NCI-H146 (cell line): ENCODE measurements around the gene TSPAN10.
"Not testable (repeated sequence)": the region's sequence is repeated elsewhere in the genome, so short reads cannot be mapped to it uniquely, and the experiment has no call there.

Experiments used
- DNase-seq: peaks from one replicate; lab custom pipeline; 2025; lab: John Stamatoyannopoulos, UW

The TSPAN10 gene

DNA sequence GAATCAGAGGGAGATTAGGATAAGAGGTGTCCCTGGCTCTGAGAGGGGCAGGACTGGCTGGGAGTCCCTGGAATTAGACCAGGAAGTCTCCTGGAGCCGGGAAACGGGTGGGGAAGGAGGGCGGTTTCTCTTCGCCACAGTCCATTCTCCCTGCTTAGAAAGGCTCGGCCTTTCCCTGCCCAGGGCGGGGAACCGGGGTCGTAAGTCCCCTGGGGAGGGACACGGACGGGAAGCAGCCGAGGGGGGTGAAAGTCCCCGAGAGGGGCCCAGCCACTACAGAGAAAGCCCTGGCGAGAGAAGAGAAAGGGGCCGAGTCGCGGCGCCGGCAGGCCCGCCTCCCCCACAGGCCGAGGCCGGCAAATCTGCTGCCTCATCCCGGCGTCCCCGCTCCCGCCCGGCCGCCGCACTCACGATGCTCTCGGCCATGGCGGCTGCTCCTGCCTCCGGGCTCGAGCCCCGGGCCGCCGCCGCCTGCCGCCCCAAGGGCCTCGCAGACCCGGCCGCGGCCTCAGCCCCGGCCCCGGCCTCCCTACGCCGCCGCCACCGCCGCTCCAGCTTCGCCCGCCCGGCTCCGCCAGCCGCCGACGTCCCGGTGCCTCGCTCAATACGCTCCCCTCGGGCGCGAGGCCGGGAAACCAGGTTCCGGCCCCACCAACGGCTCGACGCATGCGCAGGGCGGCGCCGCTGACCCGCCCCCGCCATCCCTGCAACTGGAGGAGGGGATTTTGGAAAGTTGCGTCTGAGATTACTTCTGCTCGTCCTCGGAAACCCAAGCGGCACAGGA is at the start of gene TSPAN10, which contains the start of gene NPLOC4:
Gene TSPAN10 (plus strand): TSS at position 692 of the 784 bp plus-strand sequence. CDS start 5,217 bp downstream, outside the sequence.
Gene NPLOC4 (minus strand): TSS at position 608 of the 784 bp plus-strand sequence. CDS start 182 bp downstream, at position 426.
- DNase-seq, result peak; percentile 76

DNA sequence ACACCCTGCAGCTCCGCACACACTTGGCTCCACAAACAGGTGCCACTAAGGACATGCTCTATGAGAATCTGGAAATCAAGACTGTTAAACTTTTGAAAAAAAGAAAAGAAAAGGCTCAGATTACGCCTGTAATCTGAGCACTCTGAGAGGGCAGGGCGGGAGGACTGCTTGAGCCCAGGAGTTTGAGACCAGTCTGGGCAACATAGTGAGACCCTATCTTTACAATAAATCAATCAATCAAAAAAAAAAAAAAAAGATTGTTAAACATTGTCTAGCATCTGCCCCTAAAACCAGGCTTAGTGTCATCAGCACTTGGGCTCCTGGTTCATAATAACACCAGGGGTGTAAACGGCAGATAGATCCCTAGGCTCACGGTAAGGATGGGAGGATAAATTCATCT is 47.4 kb upstream of the TSPAN10 start:
- no peak for DNase-seq

DNA sequence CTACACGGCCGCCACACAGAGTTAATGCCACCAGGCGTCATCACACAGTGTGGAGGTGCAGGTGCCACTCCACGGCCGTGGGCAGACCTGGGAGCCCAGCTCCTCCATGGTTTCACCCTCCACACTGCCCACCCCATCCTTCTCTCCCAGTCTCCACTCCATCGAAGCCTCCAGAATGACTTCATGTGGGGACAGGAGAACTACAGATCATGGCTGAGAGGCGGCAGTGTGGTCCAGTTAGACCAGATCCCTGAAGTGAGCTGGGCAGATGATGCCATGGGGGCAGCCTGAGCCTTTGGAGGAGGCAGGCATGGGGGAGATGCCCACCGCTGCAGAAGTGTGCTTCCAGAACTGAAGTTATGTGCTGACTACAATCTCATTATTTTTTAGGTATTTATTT is 46.9 kb upstream of the TSPAN10 start:
- DNase-seq, result no peak

DNA sequence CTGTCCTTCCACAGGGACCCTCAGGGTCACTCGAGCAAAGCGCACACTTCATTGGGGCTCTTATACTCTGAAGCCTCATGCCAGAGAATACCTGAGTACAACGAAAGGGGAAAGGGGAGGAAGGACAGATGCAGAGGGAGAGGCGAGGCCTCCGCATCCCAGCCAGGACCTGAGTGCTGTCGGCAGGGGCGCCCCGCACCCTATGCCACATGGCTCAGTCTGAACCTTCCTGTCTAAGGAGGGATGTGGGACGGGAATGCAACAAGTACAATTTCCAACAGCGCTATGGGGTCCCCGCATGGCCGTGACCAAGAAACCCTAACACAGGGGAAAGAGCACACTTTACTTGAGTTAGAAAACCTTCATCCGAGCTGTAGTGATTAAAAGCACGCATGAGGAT is 45.0 kb upstream of the TSPAN10 start:
- no peak for DNase-seq

DNA sequence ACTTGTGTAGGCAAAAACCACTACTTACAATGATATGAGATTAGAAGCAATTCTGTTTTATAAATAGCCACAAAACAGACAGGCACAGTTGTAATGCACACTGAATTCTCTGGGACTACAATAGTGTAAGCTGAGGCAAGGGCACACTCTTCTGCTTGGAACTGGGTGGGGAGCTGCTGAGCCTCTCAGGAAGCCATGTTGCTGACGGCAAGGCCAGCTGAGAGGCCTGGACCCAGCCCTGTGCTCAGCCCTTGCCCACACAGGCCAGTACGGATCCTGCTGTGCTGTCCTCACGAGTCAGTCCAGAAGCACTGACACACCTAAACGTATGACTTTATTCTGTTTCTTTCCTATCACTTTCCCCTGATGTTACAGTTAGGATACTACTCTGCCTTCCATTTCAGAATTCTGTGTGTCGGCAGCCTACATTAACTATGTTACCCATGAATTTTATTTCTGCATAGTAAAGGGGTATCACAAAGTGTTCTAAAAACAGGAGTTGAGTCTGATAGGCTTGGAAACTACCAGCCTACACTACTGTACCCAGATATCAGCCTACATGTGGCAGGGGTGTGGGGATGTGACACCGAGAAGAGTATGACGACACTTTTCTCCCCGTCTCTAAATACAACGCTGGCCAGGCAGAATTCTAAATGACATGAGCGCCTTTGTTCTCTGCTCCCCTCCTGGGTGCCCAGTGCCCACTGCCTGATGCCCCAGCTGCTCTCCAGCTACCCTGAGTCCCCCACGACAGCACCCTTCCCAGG is 43.7 kb upstream of the TSPAN10 start:
- DNase-seq, result no peak

DNA sequence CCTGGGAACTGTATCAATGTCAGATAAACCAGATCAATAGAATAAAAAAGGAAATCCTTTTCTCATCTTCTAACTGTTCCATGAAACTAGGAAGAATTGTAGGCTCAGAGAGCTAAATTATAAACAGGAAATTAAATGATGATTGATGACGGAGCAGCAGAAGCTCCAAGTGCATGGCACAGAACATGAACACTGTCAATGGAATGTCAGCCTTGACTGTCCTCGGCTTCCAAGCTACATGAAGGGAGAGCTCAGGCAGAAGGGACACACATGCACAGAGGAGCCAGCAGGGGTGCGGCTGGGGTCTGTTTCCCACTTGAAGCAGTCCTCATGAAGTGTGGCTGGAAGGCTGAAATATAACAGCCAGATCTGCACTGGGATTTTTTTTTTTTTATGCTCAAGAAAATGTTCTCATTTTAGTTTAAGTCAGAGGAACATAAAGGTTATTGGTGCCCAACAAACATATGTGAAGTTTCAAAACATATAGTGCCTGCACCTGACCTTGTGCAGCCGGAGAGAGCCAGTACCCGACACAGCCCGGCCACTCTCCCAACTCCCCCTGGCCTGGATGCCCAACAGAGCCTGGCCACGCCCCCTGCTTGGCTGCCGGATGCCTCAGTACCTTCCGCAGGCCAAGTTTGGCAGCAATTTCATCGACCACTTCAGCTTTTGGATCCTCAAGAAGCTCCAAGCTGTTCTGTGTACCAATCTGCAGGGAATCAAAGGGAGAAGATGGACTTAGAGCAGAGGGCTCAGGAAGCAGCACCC is 37.1 kb upstream of the TSPAN10 start:
- no peak for DNase-seq

DNA sequence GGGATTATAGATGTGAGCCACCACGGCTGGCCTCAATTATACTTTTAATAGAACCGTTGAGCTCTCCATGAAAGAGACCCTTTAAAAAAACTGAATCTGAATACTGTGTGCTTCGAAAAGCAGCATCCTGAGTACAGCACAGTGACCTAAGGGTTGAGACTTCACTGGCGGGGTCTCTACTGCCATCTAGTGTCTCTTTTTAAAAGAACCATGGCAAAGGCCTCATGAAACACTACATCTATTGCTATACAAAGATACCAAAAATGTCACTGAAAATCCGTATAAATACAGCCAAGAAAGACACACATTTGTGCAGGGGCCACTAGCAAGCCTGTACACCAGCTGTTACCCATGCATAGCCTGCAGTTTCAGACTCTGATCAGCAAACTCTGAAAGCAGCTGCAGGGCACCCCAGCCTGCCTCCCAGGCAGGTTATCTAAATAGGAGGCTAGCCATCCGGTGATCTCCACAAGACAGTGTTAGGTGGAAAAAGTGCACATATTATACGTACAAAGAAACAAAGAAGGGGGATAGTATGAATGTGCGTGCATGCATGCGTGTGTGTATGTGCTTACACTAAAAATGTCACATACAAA is 35.4 kb upstream of the TSPAN10 start:
- DNase-seq, result peak; percentile 36

DNA sequence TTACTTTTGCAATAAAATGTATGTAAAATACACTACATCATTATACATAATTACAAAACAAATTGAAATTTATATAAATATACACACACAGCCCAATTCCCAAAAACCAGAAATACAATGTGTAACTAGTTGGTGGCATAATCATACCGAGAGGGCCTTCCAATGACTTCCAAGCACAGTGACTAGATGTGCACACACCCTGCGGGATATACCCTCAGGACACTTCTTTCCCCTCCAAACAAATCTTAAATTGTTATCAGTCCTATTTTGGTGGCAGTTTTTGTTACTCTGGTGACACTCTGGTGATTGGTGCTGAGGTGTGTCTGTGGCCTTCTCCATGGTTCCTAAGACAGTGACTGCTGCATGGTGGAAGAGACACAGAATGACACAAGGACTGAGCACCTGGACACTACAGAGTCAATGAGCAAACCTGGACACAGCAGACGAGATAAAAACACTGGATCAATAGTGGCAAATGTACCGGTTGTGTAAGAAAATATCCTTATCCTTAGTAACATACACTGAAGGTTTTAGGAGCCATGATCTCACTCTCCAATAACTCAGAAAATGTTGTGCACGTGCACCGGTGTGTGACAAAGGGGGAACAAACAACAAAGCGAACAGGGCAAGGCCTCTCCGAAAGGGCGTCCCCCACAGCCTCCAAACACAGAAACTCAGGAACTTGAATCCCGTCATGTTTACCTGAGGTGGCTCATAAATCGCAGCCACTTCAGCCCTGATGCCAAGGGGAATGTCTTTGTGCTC is 33.0 kb upstream of the TSPAN10 start:
- DNase-seq, result no peak

DNA sequence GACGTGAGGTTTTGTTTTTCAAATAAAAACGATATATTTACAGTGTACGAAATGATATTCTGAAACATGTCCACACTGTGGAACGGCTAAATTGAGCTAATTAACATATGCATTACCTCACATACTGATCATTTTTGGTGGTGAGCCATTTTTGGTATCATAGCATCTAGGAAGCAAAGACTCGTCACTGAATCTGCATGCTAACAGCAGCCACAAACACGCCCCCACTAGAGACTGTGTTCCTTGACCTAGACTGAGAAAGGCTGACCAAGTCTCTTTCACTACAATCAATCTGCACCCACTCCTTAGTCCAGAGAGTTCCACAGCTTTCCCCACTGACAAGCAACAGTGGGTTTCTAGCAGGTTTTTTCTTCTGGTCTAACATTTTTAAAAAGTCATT is 29.6 kb upstream of the TSPAN10 start:
- DNase-seq, result no peak

DNA sequence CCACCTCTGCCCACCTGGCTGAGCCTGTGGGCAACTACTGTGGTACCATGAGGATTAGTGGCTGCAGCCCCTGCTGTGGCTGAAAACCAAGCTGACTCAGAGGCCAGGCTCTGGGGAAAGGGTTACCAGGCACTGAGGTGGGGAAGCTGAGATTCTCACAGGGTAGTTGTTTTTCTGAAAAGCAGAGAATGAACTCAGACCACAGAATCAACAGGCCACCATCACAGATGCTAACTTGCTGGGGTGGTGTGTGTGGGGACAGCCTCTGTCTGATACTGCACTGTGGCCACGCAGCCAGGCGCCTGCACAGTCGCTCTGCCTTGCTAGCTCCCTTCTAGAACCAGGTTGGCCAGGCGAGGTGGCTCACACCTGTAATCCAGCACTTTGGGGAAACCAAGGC is 28.9 kb upstream of the TSPAN10 start:
- no peak for DNase-seq

DNA sequence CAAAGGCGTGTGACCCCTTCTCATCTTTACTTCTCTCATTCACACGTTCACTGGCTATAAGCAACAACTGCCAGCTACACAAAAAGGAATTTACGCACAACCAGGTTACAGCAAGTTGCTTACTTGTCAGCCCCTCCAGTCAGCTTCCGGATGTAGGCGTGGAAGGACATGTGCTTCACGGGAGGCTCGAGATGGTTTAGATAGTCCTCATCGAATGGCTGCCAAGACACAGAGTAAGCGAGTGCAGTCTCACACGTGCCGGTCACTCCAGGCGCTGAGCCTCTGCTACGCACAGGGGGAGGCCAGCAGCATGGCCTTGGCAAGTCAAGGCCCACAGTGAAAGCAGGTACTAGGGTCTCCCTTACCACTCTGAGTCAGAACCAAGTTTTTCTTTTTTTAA is 28.4 kb upstream of the TSPAN10 start:
- DNase-seq, result no peak

DNA sequence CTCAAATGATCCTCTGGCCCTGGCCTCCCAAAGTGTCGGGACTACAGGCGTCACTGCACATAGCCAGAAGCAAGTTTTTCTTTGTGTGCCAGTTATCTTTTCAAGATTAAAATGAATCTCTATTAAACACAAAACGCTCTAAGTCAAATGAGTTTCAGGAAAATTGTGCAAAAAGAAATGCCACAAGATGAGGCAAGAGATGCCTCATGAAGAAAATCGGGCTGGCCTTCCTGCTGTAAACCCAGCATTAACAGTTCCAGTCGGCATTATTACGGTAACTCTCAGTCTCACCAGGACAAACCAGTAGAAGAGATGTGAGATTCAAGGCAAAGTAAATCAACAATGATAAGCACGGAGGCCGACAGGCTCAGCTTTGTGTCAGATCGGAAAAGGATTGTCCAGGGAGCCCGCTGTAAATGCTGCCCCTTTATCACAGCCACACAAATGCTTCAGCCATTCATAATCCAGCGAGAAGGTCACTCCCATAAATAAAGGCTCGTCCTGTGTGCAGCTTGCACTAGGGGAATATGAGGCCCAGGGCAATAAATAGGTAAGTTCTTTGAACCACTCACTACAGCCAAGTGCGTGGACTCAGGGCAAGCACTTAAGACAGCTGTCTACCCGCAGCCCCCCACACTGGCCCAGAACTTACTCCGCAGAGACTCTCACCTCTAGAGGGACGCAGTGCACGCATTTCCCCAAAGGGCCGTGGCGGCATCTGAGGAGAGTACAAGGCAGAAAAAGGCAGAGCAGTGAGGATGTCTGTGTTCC is 27.3 kb upstream of the TSPAN10 start:
- DNase-seq, result no peak

DNA sequence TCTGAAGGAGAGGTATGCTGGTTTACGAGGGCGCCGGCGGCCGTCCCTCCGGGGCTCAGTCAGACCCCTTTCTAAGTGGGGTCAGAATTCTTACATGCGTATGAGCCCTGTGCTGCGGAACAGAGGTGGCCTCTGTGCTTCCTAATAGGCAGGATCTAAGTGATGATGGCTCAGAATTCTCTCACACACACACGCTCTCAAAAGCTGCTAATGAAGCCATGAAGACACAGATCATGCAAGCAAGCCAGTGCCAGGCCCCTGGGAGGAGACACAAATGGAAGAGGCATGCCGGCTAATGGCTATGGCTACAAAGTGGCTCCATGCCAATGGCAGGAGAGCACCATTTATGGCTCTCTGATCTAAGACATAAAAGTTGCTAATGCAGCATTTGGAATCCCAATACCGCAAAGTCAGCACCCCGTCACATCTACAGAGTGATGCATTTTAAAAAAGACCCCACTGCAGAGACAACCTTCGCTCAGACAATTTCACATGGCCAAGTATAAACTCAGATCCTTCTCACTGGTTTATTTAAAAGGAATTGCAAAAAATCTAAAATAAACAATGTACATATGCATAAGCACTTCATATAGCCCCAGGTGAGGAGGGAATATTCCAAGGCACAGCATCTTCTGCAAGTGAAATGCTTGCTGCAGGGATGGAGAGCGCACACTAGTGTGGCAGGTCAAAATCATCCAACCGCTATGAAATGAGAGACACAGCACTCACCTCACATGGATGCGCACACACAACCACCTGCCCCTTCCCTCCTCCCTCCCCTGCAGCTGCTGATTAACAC is 24.6 kb upstream of the TSPAN10 start:
- no peak for DNase-seq

DNA sequence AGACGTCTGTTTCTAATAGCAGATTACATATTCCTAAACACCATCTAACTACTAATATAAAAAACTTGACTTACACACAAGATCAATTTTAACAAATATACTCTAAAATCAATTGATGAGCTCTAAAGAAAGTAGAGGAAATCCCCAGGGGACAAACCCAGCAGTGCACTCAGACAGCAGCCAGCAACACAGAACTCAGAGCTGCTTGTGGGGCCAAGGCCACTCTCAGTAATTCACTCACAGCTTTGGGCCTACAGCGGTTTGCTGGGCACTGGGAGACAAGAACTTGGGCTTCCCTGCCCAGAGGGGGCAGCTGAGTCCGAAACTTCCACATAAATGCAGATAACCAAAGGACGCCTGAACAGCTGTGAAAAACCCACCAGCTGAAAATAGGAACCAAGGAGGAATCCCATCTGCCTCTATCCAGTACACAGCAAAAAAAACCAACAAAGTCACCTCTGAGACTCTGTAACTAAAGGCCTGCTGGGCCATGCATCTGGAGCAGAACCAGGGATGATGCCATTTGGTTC is 21.5 kb upstream of the TSPAN10 start:
- DNase-seq, result no peak

DNA sequence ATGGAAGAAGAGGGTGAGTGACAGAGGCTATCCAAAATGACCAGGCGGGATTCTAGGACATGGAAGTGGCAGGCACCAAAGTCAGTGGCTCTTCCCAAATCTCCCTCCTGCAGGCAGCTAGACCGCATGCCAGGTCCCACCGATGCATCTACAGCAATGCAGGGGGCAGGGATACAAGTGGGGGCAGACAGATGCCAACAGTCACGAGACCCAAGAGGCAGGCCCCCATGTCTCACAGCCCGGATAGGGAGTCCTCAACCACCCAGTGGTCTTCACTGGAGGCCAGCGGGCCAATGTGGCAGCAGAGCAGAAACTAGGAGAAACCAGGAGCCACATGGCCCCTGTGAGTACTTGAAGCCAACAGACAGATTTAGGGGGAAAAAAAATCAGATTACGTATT is 20.1 kb upstream of the TSPAN10 start:
- no peak for DNase-seq

DNA sequence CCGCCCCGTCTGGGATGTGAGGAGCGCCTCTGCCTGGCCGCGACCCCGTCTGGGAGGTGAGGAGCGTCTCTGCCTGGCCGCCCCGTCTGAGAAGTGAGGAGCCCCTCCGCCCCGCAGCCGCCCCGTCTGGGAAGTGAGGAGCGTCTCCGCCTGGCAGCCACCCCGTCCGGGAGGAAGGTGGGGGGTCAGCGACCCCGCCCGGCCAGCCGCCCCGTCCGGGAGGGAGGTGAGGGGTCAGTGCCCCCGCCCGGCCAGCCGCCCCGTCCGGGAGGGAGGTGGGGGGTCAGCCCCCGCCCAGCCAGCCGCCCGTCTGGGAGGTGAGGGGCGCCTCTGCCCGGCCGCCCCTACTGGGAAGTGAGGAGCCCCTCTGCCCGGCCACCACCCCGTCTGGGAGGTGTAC is 18.7 kb upstream of the TSPAN10 start:
- not testable (repeated sequence) for DNase-seq

DNA sequence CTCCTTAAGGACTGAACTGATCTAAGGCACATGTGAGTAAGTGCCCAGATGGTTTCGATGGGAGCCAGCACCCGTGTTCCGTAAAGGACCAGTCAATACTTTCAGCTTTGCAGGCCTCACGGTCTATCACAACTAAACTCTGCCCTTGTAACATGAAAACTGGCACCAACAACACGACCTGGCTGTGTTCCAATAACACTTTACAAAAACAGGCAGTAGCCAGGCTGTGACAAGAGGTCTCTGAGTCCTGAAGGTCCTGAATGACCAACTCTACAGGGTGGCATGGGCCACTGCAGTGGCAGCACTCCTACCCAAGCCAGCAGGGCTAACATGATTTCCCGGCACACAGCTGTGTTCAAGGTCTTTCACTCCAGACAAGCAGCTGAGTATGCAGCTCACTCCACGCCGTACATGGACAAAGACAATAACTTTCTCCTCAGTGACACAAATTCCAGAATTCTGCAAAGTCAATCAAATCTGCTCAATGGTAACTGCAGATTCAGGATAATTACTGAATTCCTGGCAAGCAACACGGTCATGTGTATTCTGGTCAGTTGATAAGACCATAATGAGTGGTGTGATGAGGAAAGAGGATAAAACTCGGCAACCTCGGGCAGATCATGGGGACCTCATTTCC is 15.4 kb upstream of the TSPAN10 start:
- no peak for DNase-seq

DNA sequence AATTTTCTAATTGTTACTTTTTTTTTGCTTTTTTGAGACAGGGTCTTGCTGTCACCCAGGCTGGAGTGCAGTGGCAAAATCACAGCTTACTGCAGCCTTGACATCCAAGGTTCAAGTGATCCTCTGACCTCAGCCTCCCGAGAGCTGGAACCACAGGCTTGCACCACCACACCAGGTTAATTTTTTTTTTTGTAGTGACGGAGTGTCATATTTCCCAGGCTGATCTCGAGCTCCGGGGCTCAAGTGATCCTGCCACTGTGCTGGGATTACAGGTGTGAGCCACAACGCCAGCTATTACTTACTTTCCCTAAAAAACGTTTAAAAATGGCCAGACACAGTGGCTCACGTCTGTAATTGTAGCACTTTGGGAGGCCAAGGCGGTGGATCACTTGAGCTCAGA is 6.7 kb upstream of the TSPAN10 start:
- no peak for DNase-seq

DNA sequence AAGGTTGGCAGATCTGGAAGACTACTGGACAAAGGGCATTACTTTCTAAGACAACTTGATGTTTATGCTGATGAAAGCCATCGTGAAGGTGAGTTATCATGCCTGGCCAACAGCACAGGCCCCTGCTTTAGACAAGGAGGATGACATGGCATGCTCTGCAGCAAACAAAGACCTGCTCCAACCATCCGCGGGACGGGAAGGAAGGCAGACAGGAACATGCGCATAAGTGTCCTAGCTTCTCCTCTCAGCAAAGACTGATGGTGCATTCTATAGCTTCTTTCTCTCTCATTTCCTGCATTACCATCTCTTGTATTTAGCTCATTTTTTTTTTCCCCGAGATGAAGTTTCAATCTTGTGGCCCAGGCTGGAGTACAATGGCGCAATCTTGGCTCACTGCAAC is 5.5 kb upstream of the TSPAN10 start:
- DNase-seq, result no peak
